Heart left ventricle (tissue), 16 donors: ENCODE data around the gene CDH13. TPM values are rescaled to one million over a fixed set of nuclear protein-coding genes. Genes with fewer than 3 reads are reported as not detected.
A peak's percentile ranks its signal among the peaks of the same experiment; 100 is the strongest.

Experiments
- ATAC-seq, 4 donors: fragments of 200-7000 bp; cut with Tn5 transposase; one replicate each; pipeline ENCODE4 v1.9.1; 2020 to 2022; ENCODE audit warnings: moderate library complexity in 4 of 4, mild to moderate bottlenecking in 3 of 4, moderate number of reproducible peaks in 1 of 4
- DNase-seq, 5 donors: peaks; one replicate each; pipeline ENCODE4 v3.0.0-alpha.2; 2020
- H3K27ac ChIP-seq, 12 donors: fragments of 200-600 bp; sonication (generic) in 4 of 12; one replicate each; pipeline versions ENCODE4 v1.5.0 to v1.8.0; 2016 to 2022; ENCODE audit warnings: mild to moderate bottlenecking in 2 of 12
- H3K27me3 ChIP-seq, 9 donors: fragments of 200-600 bp; sonication (generic) in 2 of 9; one replicate each; pipeline versions ENCODE4 v1.5.1 to v1.8.0; 2016 to 2022; ENCODE audit warnings: mild to moderate bottlenecking in 3 of 9
- H3K36me3 ChIP-seq, 9 donors: fragments of 200-600 bp; sonication (generic) in 2 of 9; one replicate each; pipeline versions ENCODE4 v1.5.0 to v1.8.0; 2018 to 2022; ENCODE audit warnings: mild to moderate bottlenecking in 2 of 9
- H3K4me1 ChIP-seq, 12 donors: fragments of 200-600 bp; sonication (generic) in 4 of 12; one replicate each; pipeline versions ENCODE4 v1.5.0 to v1.8.0; 2016 to 2022; ENCODE audit warnings: mild to moderate bottlenecking in 3 of 12
- H3K4me3 ChIP-seq, 12 donors: fragments of 200-600 bp; sonication (generic) in 4 of 12; one replicate each; pipeline versions ENCODE4 v1.5.0 to v1.8.0; 2017 to 2022; ENCODE audit warnings: mild to moderate bottlenecking in 9 of 12, moderate library complexity in 4 of 12
- H3K9me3 ChIP-seq, 12 donors: fragments of 200-600 bp; sonication (generic) in 4 of 12; one replicate each; pipeline versions ENCODE4 v1.5.0 to v1.8.0; 2016 to 2022; ENCODE audit warnings: mild to moderate bottlenecking in 1 of 12
- POLR2A ChIP-seq, 2 donors: fragments of 450-650 bp; IDR thresholded peaks; one replicate each; pipeline ENCODE4 v1.6.1; 2017; ENCODE audit warnings: antibody characterized with exemption in 2 of 2, mild to moderate bottlenecking in 2 of 2, moderate library complexity in 2 of 2
- WGBS, 4 donors: extraction: QIAGEN DNeasy Blood & Tissue Kit in 2 of 4; methylation state at CpG; one replicate each; pipeline versions ENCODE4 v1.1.5 to v1.1.7; 2013 to 2018; 5-methylcytosine and 5-hydroxymethylcytosine counted together
- intact Hi-C, 10 donors: fragments of 100-400 bp; cut with DNase I; formaldehyde crosslinking; loops; one replicate each; pipeline versions ENCODE4 v1.11.1 to v1.14.2; 2022
- polyA plus RNA-seq, 2 donors: library from polyadenylated mRNA; stranded (reverse); fragments of 200-250 nt; gene quantifications; one replicate each; pipeline ENCODE4 v1.2.3, GENCODE V29; 2013
- total RNA-seq, 9 donors: library from RNA; depleted of rRNA in 2 of 9; stranded (reverse); fragments of >200 nt in 2 of 9; fragmentation: NEBNext Ultra II Directional in 3 of 9; extraction: Animal tissue kit (Norgen Biotek cat#: 25700) in 3 of 9; gene quantifications; one replicate each; pipeline versions ENCODE4 v1.1.0 to v1.2.4, GENCODE V29; 2016 to 2023
- TF ChIP-seq, protein P1 (sequence below), 12 donors: fragments of 200-600 bp; sonication (generic) in 4 of 12; IDR thresholded peaks; one replicate each; pipeline versions ENCODE4 v1.5.0 to v1.8.0; 2018 to 2022; ENCODE audit warnings: antibody characterized with exemption in 12 of 12, mild to moderate bottlenecking in 5 of 12
- donor health status: ischemic (EF 13 %, LVEDD 7.1; RV severe dilation, severe dysfunction).
- donor health status: healthy with polysubstance abuse.
- donor health status: DM: no; HTN: yes; CAD: no.
- donor health status: DM: no; HTN: no; CAD: no.
- donor health status: ischemic (EF 25% LVEDD 6.9; RV normal size, moderate dysfunction).
- donor health status: ischemic (EF 25% LVEDD 5.7; RV mildly dilated, moderate dysfunction).
- donor health status: healthy.
- donor health status: DM: yes; HTN: yes; CAD: no.
- donor health status: ischemic (EF 35%, LVEDD 5.7; RV mildly dilated, moderate dysfunction).
- donor health status: nonischemic (EF 11% LVEDD 7.7; RV severe dilation, severe dysfunction).
- donor health status: DM: yes; HTN: yes; CAD: no.
- donor health status: PGD.
- donor health status: ischemic (EF 29% LVEDD 5.4; RV normal size, mild dysfunction).
- donor health status: nonischemic (EF 23%, LVEDD 6.1; RV moderate dilation, normal function).

Gene CDH13
- total and polyA plus RNA-seq, 11 donors: 15.0 to 172 (median 137) TPM

DNA sequence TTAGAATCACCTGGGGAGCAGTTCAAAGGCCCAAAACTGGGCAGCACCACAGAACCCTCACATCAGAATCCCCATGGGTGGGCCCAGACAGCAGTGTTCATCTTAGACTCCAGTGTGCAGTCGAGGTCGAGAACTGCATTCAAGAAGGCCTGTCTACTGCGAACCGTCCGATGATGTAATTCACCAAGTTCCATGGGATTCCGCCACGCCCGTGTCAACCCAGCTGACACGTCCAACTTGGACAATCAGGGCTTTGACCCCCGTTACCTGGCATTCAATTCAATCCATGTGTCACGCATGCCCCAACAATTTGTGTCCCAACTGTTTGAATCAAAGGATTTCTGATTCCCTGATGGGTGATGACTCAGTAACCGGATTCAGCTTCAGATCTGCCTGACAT is 1190.3 kb downstream of the CDH13 start:
- no peaks in the 10 kb centered on the region for H3K27me3 ChIP-seq
- intact Hi-C loops: no loop called here
- H3K9me3 ChIP-seq: no peaks in the 10 kb centered on the region
- H3K36me3 ChIP-seq: peaks cover 0 to 14% (median 9%) of the 10 kb centered on the region in 9 donors
- no peak overlapping the region for H3K27ac ChIP-seq
- DNase-seq (no peak), ATAC-seq (no peak)
- 86 to 94% (median 91%) methylated on average over 12 of the region's 12 CpGs for WGBS, 4 donors
- no peak overlapping the region for H3K4me3 ChIP-seq
- peaks cover 0 to 26% (median 9%) of the 10 kb centered on the region in 12 donors for H3K4me1 ChIP-seq
- no peak for TF ChIP-seq POLR2A (IDR thresholded peaks at IDR 0.05)
- TF ChIP-seq, protein P1, sequence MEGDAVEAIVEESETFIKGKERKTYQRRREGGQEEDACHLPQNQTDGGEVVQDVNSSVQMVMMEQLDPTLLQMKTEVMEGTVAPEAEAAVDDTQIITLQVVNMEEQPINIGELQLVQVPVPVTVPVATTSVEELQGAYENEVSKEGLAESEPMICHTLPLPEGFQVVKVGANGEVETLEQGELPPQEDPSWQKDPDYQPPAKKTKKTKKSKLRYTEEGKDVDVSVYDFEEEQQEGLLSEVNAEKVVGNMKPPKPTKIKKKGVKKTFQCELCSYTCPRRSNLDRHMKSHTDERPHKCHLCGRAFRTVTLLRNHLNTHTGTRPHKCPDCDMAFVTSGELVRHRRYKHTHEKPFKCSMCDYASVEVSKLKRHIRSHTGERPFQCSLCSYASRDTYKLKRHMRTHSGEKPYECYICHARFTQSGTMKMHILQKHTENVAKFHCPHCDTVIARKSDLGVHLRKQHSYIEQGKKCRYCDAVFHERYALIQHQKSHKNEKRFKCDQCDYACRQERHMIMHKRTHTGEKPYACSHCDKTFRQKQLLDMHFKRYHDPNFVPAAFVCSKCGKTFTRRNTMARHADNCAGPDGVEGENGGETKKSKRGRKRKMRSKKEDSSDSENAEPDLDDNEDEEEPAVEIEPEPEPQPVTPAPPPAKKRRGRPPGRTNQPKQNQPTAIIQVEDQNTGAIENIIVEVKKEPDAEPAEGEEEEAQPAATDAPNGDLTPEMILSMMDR (IDR thresholded peaks at IDR 0.05): no peak

DNA sequence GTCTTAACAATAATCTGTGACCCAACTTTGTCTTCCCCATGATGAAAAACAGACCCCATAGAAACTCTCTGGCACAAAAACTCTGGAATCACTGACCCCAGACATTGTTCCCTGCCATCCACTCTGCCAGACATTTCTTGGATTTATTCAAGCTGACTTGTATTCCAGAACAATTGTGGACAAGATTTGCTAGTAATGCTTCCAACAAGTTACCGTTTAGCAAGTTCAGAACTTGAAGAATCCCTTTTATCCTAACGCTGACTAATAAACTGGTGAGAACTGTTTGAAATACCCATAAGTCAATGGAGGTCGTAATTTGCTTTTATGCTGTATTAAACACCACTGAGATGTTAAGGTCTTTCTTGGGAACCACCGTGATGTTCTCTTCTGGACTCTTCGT is 1191.5 kb downstream of the CDH13 start:
- DNase-seq (no peak), ATAC-seq (no peak)
- no peak overlapping the region for H3K4me3 ChIP-seq
- WGBS, 4 donors: 71 to 87% (median 86%) methylated on average over 5 of the region's 5 CpGs
- no peaks in the 10 kb centered on the region for H3K27me3 ChIP-seq
- peak overlapping the region in 1 of 12 donors; percentile 13 for H3K27ac ChIP-seq
- no peaks in the 10 kb centered on the region for H3K9me3 ChIP-seq
- TF ChIP-seq, protein P1 (IDR thresholded peaks at IDR 0.05): no peak
- no peak for TF ChIP-seq POLR2A (IDR thresholded peaks at IDR 0.05)
- H3K36me3 ChIP-seq: peaks cover 0 to 1% (median 0%) of the 10 kb centered on the region in 9 donors
- H3K4me1 ChIP-seq: peaks cover 0 to 17% (median 9%) of the 10 kb centered on the region in 12 donors
- intact Hi-C loops: no loop called here

DNA sequence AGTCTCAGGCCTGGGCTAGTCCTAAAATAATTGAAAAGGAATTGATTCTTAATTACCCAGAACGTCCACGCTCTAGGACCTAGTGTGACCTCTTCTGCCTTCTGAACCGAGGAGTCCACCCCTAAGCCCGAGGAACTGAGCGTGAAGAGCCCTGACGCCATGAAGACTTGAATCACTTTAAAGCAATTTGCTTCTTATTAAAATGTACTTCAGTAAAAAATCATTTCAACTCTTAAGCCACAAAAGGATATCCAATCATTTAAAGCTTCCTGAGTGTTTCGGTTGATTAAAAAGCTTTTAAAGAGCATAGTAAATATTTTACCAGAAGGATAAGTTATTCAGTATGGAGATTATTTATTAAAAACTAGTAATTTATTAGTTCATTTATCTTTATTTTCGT is 1192.6 kb downstream of the CDH13 start:
- intact Hi-C loops: no loop called here
- WGBS, 4 donors: 75 to 87% (median 76%) methylated on average over 8 of the region's 8 CpGs
- Histone ChIP-seq H3K9me3 (no peaks in the 10 kb centered on the region), H3K27me3 (no peaks in the 10 kb centered on the region), H3K4me3 (no peak overlapping the region), H3K27ac (no peak overlapping the region), H3K36me3 (no peaks in the 10 kb centered on the region), H3K4me1 (peaks cover 0 to 7% (median 3%) of the 10 kb centered on the region in 12 donors)
- no peak for TF ChIP-seq POLR2A (IDR thresholded peaks at IDR 0.05)
- TF ChIP-seq, protein P1 (IDR thresholded peaks at IDR 0.05): no peak
- DNase-seq: no peak
- no peak for ATAC-seq

DNA sequence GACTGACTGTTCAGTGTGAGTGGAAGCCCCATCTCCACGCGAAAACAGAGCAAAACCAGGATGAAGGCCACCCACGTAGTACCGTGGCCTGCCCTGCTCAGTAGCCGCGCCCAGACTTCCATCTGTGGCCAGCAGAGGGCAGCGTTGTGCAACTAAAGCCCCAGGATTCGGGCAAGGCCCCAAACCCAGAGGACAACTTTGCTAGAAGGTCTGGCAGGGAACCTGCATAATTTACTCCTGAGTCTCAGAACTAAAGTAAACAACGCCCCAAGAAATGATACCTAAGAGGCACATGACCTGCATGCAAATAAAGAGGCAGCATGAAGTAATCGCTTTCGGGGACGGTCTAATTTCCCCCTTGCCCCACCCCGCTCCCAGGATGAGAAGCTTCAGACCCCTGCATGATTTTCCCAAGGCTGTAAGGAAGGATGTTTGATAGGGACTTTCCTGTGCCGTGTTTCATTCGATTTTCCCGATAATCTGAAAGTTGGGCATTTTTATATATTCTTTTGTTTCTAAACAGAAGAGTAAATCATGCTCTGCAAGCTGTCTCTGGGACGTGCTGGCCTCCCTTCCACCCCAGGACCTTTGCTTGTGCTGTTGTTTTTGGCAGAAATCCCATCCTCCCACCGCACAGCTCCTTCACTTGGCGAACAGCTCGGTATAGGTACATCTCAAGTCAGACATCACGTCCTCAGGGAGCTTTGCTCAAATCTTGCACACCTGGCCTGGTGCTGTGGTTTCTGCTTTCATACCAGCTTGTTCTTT is 1199.6 kb downstream of the CDH13 start:
- Histone ChIP-seq H3K4me1 (peaks cover 0 to 5% (median 0%) of the 10 kb centered on the region in 12 donors), H3K9me3 (no peaks in the 10 kb centered on the region), H3K27me3 (no peaks in the 10 kb centered on the region), H3K4me3 (no peak overlapping the region), H3K36me3 (no peaks in the 10 kb centered on the region), H3K27ac (no peak overlapping the region)
- 39 to 45% (median 40%) methylated on average over 21 of the region's 21 CpGs for WGBS, 4 donors
- peak; percentile 85 to 94 (median 92) for ATAC-seq
- intact Hi-C loops: loop anchor here in 9 of 10 donors (1.0 to 10.0 kb wide), 17 partner anchors 36 to 1382 kb away; partner anchors contain the start of genes OSGIN1 (in 2 of the 9) and TAF1C (in 2 of the 9)
- TF ChIP-seq POLR2A (IDR thresholded peaks at IDR 0.05): no peak
- TF ChIP-seq, protein P1 (IDR thresholded peaks at IDR 0.05): peak; percentile 92 to 96 (median 95)
- peak; percentile 70 to 89 (median 82) for DNase-seq
